HG03039 (cell line): ENCODE results near the gene KCNK17.

Experiments used
- ATAC-seq: cut with Tn5 transposase; IDR thresholded peaks from one replicate; pipeline ENCODE4 v1.9.1; 2021; ENCODE audit warnings: mild to moderate bottlenecking, moderate library complexity; ENCODE audit not compliant: unreplicated experiment

KCNK17 gene

DNA sequence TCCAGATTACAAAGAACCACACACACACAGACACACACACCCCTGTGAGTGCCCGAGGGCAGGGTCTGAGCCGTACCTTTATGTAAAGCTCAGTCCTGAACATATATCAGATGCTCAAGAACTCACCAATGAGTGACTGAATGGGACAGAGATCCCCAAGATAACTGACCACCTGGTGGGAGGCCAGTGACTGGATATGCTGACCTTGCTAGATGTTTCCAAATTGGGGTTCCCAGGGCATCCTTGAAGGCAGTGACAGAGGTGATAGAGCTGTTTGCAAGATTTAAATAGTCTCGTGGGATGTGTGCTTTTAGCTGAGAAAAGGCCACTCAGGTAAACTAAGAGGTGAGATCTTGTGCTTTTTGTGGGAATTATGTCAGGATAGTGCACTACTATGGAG lies 39.3 kb downstream of the KCNK17 start:
- ATAC-seq, result no peak

DNA sequence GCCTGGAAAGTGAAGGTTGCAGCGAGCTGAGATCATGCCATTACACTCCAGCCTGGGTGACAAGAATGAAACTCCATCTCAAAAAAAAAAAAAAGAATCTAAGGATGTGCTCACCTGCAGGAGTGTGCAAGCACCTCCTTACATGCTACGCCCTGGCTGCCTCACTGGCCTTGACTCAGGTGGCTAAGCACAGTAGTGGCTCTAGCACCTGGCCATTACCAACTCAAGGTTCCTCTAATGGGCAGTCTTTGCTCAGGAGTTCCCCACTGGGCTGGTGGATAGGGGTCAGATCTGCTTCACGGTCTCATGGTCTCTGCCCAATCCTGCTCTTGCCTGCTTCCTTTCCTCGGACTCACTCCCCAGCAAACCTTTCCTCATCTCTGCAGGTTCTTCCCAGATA lies 39.7 kb downstream of the KCNK17 start:
- ATAC-seq, result no peak

- ATAC-seq, result no peak
Measured at GRCh38 chr6:39273406-39273821, 40.8 kb downstream of the KCNK17 start.

- no peak for ATAC-seq
Measured at GRCh38 chr6:39269961-39270360, 44.3 kb downstream of the KCNK17 start.

GRCh38 chr6:39268721-39269120 lies 45.5 kb downstream of the KCNK17 start:
- ATAC-seq, result no peak

DNA sequence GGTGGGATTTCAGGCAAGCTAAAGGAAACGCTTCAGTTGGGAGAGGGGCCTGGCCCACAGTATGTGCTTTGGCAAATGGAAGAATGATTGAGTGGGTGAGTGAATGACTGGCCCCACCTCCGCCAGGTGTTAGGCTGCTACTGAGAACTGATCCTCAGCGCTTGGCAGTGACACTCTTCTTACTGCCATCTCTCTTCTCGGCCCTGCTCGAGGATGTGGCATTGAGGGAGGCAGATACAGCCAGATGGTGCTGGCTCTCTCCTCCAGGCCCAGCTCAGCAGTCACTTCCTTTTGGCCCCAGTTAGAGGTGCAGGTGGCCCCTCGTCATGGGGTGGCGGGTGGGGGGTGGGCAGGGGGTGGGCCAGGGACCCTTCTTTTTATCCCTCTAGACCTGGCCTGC lies 46.0 kb downstream of the KCNK17 start:
- ATAC-seq, result no peak

- no peak for ATAC-seq
Measured at GRCh38 chr6:39266782-39267355, 47.4 kb downstream of the KCNK17 start.

- no peak for ATAC-seq
Measured at GRCh38 chr6:39266375-39266774, 47.8 kb downstream of the KCNK17 start.

DNA sequence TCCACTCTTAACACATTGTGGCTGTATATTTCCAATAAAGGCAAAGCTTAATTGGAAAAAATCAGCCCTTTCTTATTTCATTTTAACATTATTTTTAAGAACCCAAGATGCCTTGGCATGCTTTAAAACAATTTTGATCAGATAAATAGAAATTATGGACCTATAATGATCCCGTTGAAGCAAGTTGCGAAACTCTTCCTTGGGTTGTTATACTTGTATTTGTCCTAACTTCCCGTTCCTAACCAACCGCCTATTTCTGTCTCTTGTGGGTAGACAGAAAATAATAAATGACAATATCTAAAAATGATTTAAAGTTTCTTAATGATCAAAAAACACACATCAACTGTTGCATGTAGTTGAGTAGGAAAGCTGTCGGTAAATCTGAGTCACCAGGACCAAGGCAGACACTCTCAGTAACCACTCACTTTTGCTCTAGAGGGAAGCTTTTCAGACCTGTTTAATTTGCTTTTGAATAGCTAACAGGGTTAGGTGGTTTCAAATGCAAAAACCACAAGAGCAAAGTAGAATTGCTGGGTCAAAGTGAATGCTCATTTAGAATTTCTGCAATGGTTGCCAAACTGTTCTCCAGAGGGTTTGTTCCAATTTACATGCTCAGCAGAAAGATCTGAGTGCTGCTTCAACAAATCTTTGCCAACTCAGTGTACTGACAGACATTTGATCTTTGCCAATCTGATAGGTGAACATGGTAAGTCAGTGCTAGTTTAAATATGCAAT lies 50.7 kb downstream of the KCNK17 start:
- ATAC-seq, result no peak

DNA sequence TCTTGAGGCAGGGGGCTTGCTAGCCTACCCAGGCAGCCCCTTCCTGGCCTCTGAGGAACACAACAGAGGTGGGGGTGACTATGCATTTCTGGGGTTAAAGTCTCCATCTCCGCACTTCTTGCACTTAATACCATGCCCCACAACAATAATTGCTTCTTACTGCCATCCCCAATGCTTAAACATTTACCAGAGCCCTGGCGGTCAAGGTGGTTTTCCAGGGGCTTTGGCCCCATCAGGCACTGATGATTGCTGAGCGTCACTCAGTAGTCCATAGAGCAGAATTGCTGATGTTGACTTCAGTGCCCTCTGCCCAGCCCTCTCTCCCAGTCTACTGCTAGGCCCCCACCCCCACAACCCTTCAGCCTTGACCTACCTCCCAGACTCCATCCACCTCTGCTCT lies 52.5 kb downstream of the KCNK17 start:
- no peak for ATAC-seq

GRCh38 chr6:39260953-39261352 lies 53.3 kb downstream of the KCNK17 start:
- no peak for ATAC-seq

- no peak for ATAC-seq
Measured at GRCh38 chr6:39260456-39260855, 53.8 kb downstream of the KCNK17 start.

- ATAC-seq, result no peak
Measured at GRCh38 chr6:39256294-39256940, 57.8 kb downstream of the KCNK17 start.

DNA sequence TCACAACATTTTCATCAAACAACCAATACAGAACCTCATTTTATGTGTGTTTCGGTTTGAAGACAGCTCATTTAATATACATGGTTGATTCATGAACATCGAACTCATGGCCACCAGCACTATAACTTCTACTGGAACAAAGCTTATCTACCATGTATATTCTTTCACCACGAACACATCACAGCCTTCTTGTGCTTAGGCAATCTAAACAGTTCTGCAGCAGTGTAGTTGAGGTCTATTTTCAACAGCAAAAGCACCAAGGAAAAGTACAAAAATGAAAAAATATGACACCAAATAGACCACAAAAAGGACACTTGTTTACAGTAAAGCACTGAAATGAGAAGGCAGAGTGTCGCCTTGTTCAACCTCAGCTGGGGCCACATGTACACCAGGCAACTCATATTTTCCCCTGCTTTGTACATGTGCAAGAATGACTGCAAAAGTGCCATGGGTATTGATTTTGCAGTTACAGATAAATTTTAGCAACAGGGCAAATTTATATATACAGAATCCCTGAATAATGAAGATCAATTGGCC lies 59.2 kb downstream of the KCNK17 start:
- ATAC-seq, result no peak

GRCh38 chr6:39251406-39251805 lies 62.8 kb downstream of the KCNK17 start:
- ATAC-seq, result no peak

GRCh38 chr6:39250507-39250906 lies 63.7 kb downstream of the KCNK17 start:
- no peak for ATAC-seq

DNA sequence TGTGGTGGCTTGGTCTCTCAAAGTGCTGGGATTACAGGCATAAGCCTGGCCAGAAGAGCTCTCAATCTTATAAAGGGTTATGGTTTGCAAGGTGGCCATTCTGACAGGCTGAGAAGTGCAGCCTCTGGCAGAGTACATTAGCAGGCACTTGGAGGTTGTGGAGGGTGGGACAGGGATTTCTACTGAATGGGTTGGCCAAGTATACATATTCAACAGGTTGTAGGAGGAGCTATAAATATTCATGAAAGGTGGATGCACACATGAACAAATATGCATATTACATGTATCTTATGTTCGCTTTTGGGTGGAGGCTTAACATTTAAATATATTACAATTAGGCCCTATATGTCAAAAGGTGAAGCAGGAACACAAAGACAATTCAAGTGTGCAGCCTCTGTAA lies 64.9 kb downstream of the KCNK17 start:
- ATAC-seq, result no peak
